GM04503 (cell line): ENCODE results near the gene PNLDC1.
A peak's percentile ranks its signal among the peaks of the same experiment; 100 is the strongest.
"Not testable (repeated sequence)": the region's sequence is repeated elsewhere in the genome, so short reads cannot be mapped to it uniquely, and the experiment has no call there.

ENCODE experiments used
- DNase-seq: peaks from one replicate; pipeline ENCODE4 v3.0.0-alpha.2; 2012; ENCODE audit warnings: low read depth

Gene PNLDC1

DNA sequence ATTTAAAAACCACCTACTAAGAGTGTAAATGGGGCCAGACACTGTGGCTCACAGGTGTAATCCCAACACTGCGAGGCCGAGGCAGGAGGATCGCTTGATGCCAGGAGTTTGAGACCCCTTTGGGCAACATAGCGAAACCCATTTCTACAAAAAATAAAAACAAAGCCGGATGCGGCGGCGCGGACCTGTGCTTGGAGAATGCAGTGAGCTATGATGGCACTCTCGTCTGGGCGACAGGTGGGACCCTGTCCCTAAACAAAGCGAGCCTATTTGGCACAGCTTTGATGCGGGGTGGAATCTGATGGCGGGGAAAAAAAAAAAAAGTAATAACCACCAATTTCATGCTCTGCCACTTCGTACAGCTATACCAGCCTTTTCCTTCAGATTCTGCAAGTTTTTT lies 11.8 kb upstream of the PNLDC1 start:
- DNase-seq: no peak

DNA sequence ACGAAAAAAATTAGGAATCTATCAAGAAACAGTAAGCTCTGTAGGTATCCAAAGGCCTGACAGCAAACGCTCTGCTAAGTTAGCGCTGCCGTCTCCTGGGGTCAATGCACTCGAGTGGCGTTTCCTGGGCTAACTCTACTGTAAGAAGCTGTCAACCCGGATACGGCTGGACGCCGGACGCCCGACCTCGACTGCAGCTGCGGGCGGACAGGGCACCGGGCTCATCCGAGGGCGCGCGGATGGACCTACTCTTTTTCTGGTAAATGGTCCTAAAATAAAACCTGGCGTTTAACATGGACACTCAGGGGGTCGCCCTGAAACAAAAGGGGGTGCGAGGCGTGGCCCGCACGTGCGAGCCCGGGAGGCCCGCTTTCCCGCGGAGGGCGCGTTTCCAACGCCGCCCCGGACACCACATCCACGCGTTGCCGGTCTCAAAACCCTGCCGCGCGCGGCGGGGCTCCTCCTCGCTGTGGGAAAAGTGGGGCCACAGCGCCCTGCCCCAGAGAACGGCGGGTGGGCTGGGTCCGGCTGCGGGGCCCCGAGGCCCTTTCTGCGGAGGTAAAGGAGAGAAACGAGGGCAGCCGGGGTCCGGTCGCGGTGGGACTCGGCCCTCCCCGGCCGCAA lies 11.2 kb upstream of the PNLDC1 start:
- no peak for DNase-seq

DNA sequence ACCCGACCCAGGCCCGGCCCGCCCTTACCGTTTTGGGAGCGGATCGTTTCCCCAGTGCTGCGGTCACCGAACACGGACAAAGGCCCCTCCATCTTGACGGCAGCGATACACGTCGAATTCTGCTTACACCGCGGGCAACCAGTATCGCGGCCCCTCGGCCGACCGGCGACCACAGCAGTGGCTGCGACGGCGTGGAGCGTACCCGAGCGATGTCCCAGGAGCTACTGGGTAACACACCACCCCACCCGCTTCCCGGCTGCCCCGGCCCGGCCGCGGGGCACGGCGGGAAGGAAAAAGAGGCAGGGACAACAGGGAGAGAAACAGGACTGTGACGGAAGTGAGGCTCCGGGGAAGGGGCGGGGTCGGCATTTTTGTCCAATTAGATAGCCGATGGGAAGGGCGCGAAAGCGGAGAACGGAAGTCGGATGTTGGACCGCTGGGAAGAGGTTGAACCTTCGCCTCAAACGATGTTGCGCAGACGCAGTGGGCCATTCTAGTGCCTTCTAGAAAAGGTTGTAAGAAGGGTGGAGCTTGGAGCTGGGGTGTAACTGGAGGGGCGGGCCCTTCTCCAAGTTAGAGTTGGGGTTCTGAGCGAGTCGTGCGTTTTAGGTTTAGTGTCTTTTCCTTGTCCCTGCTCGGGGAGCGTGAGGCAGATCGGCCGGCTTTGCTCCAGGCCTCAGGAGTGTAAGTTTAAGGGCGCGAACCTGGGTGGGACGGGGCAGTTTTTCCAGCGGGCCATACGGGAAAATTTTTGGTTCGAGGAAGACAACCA lies 10.5 kb upstream of the PNLDC1 start, which contains the start of gene TCP1:
TCP1 (minus strand) TSS at position 226 of the 772 bp plus-strand sequence; CDS start at position 92, 134 bp downstream.
- DNase-seq: peak; percentile 98

DNA sequence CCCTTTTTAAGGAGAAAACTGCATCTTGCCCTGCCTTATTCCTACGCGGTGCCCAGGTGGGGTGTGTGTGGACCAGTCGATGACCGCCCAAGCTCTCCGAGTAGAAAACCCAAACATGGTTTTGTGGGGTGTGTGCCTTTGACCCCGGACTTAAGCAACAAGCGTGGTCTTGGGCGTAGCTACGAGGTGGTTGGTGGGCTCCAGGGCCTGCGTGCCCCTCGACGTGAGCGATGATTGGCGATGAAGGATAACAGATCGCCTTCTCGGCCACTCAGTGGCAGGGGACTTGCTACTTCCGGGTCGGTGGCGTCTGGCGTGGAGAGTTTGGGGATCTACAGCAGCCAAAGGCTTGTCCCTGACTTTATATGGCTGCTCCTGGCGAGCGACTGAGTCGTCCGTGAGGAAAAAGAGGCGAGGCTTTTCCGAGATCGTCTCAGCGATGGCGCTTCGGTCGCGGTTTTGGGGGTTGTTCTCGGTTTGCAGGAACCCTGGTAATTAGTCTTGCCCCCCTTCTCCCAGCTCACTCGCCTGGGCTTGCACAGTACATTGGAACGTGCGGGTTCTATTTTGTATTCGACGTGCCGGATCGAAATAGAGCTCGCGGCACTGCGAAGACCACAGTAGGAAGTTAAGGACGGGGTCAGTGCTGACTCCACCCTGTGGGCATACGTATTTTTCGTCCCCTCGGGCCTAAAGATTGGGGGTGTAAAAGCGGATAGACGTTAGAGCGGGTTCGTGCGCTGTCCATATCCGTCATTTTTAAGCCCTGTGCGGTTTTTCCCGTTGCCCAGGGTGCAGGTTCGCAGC lies 9.7 kb upstream of the PNLDC1 start, which contains the start of gene MRPL18:
MRPL18 (plus strand) TSS at position 319 of the 807 bp plus-strand sequence; CDS start at position 440, 121 bp downstream.
- DNase-seq: peak; percentile 92

DNA sequence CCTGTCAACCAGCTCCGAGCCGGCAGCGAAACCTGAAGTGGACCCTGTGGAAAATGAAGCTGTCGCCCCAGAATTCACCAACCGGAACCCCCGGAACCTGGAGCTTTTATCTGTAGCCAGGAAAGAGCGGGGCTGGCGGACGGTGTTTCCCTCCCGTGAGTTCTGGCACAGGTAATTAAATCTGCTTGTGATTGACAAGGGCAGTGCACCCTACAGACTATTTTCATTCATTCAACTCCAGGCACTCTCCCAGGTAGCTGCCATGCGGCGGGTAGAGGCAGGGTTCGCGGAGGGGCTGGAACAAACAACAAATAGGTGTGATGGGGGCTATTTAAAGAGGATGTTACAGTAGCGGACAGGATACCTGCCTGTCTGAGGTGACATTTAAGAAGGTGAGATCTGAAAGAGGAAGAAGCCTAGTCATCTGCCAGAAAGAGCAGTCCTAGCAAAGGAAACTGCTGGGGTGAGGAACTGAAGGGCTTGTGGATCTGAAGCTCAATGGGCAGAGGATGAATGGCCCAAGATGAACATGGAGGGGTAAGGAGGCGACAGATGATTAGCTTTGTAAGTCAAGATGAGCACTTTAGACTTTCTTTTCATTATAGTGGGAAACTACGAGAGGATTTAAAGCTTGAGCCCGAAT lies 9.0 kb upstream of the PNLDC1 start:
- no peak for DNase-seq

- not testable (repeated sequence) for DNase-seq
Measured at GRCh38 chr6:159794976-159795375, 5.1 kb upstream of the PNLDC1 start.

GRCh38 chr6:159797554-159797953 lies 2.5 kb upstream of the PNLDC1 start:
- DNase-seq: no peak

DNA sequence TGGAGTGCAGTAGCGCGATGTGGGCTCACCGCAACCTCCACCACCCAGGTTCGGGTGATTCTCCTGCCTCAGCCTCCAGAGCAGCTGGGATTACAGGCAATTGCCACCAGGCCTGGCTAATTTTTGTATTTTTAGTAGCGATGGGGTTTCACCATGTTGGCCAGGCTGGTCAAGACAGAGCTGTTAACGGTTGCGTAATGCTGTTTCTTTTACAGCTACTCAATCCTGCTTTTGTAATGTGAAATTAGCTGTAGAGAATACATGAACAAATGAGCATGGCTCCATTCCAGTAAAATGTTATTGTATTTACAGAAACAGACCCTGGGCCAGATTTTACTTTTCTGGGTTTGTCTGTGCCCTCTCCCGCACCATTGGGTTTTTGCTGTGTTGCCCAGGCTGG lies 1.9 kb downstream of the PNLDC1 start:
- DNase-seq: no peak

- DNase-seq: no peak
Measured at GRCh38 chr6:159804504-159804903, 4.4 kb downstream of the PNLDC1 start.

GRCh38 chr6:159805440-159806020 lies 5.5 kb downstream of the PNLDC1 start:
- no peak for DNase-seq

GRCh38 chr6:159806021-159806458 lies 6.0 kb downstream of the PNLDC1 start:
- DNase-seq: no peak

GRCh38 chr6:159807150-159807858 lies 7.2 kb downstream of the PNLDC1 start:
- DNase-seq: no peak

GRCh38 chr6:159808647-159809046 lies 8.6 kb downstream of the PNLDC1 start:
- DNase-seq: no peak

GRCh38 chr6:159809149-159809548 lies 9.1 kb downstream of the PNLDC1 start:
- DNase-seq: no peak

- no peak for DNase-seq
Measured at GRCh38 chr6:159813781-159814180, 13.7 kb downstream of the PNLDC1 start.

- no peak for DNase-seq
Measured at GRCh38 chr6:159815410-159815809, 15.3 kb downstream of the PNLDC1 start.

DNA sequence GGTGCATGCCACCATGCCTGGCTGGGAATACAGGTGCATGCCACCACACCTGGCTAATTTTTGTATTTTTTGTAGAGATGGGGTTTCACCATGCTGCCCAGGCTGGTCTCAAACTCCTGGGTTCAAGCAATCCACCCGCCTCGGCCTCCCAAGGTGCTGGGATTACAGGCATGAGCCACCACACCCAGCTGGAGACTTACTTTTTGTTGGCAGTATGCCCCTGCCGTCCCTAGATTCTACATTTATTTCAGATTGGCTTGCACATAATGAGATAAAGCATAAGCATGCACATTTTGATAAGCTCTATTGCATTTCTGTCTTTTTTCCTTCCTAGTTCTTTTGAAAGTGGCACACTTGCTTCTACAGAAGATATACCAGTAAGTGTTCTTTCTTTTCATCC lies 16.7 kb downstream of the PNLDC1 start:
- DNase-seq: not testable (repeated sequence)

GRCh38 chr6:159817951-159818739 lies 18.1 kb downstream of the PNLDC1 start:
- DNase-seq: no peak

DNA sequence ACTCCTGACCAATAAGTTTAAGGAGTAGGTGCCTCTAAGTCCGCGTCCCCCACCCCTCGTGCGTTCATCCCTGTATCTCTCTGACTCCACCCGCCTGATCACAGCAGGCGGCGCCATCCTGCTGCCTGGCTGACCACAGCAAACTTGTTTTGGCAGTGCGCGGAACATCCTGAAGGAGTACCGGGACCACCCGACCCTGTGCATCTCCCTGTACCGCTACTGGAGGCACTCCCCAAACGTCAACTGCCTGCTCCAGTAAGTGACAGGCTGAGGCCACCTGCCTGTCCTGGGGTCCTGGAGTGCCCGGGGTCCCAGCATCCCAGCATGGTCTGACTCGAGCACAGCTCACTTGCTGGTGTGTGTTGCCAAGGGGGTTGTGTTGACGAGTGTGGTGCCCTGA lies 19.0 kb downstream of the PNLDC1 start:
- DNase-seq: no peak
